Thoracic aorta (tissue), 2 donors: Measurements from ENCODE around the gene LRFN5. TPM values are rescaled to one million over a fixed set of nuclear protein-coding genes. Genes with fewer than 3 reads are reported as not detected.
"Not testable (repeated sequence)": the region's sequence is repeated elsewhere in the genome, so short reads cannot be mapped to it uniquely, and the experiment has no call there.

Experiments used
- ATAC-seq: fragments of 150-250 bp; one replicate; pipeline ENCODE4 v1.8.0; 2017; ENCODE audit warnings: low read depth; ENCODE audit not compliant: insufficient number of reproducible peaks, low FRiP score
- DNase-seq: peaks from one replicate; pipeline ENCODE4 v3.0.0-alpha.2; 2020; ENCODE audit warnings: low spot score
- H3K27ac ChIP-seq, 2 donors: fragments of 200-600 bp; sonication (generic); 1 replicate in 1 of 2; 2 replicates in 1 of 2; pipeline ENCODE4 v1.5.1; 2016; ENCODE audit warnings: mild to moderate bottlenecking in 2 of 2, moderate library complexity in 2 of 2
- H3K27me3 ChIP-seq: fragments of 200-600 bp; sonication (generic); replicated peaks from 2 replicates; pipeline ENCODE4 v1.6.0; 2016; ENCODE audit warnings: mild to moderate bottlenecking; ENCODE audit not compliant: insufficient read depth
- H3K36me3 ChIP-seq: fragments of 200-600 bp; sonication (generic); one replicate; pipeline ENCODE4 v1.5.1; 2016
- H3K4me1 ChIP-seq, 2 donors: fragments of 200-600 bp; sonication (generic); 1 replicate in 1 of 2; 2 replicates in 1 of 2; pipeline versions ENCODE4 v1.5.1 to v1.6.0; 2016; ENCODE audit warnings: low read depth in 2 of 2, mild to moderate bottlenecking in 1 of 2; ENCODE audit not compliant: control insufficient read depth in 1 of 2
- H3K4me3 ChIP-seq: fragments of 200-600 bp; sonication (generic); 2 replicates; pipeline ENCODE4 v1.5.1; 2016; ENCODE audit warnings: mild to moderate bottlenecking
- H3K9me3 ChIP-seq: fragments of 200-600 bp; sonication (generic); 2 replicates; pipeline ENCODE4 v1.5.1; 2016
- total RNA-seq, 2 donors: library from RNA; depleted of rRNA; stranded (reverse); fragments of >200 nt; gene quantifications; one replicate each; pipeline versions ENCODE4 v1.1.0 to v1.2.3, GENCODE V29; 2016
- TF ChIP-seq, protein P1 (sequence below): fragments of 200-600 bp; sonication (generic); IDR thresholded peaks from one replicate; pipeline ENCODE4 v1.5.1; 2019; ENCODE audit warnings: antibody characterized with exemption

LRFN5 gene
- total RNA-seq, 2 donors from 2014 or later = 0.41 to 4.7 TPM

DNA sequence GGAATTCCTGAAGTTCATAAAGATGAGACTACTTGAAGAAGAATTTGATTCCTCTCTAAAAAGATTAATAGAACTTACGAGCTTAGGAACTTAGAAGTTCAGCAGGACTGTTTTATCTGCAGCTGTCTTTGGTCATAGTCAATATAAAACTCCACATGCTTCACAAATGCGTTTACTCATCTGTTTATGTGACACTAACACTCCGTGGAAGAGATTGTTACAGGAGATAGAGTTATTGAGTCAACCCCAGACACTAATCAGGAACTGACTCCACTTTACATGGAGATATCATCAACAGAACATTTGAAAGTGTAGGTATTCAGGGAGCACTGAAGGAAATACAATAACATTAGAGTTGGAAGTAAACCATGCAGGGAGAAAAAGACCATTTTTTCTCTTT, 92.8 kb downstream of the LRFN5 start:
- H3K27me3 ChIP-seq = no peaks in the 10 kb centered on the region
- no peaks in the 10 kb centered on the region for H3K9me3 ChIP-seq
- DNase-seq (no peak), ATAC-seq (no peak)
- TF ChIP-seq, protein P1, sequence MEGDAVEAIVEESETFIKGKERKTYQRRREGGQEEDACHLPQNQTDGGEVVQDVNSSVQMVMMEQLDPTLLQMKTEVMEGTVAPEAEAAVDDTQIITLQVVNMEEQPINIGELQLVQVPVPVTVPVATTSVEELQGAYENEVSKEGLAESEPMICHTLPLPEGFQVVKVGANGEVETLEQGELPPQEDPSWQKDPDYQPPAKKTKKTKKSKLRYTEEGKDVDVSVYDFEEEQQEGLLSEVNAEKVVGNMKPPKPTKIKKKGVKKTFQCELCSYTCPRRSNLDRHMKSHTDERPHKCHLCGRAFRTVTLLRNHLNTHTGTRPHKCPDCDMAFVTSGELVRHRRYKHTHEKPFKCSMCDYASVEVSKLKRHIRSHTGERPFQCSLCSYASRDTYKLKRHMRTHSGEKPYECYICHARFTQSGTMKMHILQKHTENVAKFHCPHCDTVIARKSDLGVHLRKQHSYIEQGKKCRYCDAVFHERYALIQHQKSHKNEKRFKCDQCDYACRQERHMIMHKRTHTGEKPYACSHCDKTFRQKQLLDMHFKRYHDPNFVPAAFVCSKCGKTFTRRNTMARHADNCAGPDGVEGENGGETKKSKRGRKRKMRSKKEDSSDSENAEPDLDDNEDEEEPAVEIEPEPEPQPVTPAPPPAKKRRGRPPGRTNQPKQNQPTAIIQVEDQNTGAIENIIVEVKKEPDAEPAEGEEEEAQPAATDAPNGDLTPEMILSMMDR = no peak
- no peaks in the 10 kb centered on the region for H3K4me1 ChIP-seq
- no peak overlapping the region for H3K27ac ChIP-seq
- no peaks in the 10 kb centered on the region for H3K36me3 ChIP-seq
- H3K4me3 ChIP-seq = no peak overlapping the region

DNA sequence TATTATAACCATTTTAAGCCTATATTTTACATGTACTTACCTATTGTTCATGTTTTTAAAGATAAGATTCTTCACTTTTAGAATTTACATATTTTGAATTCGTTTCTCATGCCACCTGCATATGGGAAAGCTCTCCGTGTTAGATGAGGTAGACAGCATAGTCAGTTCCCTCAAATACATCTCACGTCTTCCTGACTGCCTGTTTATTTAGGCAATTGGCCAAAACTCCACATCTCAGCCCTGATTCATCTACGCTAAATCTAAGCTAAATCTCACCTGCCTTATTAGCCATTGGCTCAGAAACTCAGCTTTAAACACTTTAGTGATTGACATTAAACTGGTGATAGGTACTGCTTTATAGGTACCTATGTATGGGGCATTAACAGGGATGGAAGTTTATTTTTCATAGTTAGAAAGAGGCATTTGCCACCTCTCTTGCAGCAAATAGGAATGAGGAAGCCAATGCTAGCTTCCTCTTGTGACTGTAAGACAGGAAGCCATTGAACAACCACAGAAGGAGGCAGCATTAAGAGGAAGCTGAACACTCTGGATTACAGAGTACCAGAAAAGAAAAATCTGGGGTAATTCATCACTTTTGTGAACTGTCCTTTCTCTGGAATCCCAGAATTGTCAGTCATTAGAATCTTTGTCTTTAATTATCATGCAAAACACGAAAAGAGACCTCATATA, 111.9 kb downstream of the LRFN5 start:
- no peaks in the 10 kb centered on the region for H3K9me3 ChIP-seq
- no peaks in the 10 kb centered on the region for H3K27me3 ChIP-seq
- no peaks in the 10 kb centered on the region for H3K4me1 ChIP-seq
- H3K27ac ChIP-seq = no peak overlapping the region
- DNase-seq (no peak), ATAC-seq (no peak)
- TF ChIP-seq, protein P1 = no peak
- H3K36me3 ChIP-seq = no peaks in the 10 kb centered on the region
- H3K4me3 ChIP-seq = no peak overlapping the region

DNA sequence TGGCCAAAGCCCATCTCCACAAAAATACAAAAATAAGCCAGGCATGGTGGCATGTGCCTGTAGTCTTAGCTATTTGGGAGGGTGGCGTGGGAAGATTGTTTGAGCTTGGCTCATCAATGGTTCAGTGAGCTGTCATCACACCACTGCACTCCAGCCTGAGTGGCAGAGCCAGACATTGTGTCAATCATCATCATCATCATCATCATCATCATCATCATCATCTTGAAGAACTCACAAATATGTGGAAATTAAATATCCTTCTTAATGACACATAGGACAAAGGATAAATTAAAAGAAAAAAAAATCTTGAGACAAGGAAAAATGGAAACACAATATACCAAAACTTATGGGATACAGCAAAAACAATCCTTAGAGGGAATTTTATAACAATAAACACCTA, 132.5 kb downstream of the LRFN5 start:
- Histone ChIP-seq H3K4me3 (no peak overlapping the region), H3K27me3 (no peaks in the 10 kb centered on the region), H3K4me1 (no peaks in the 10 kb centered on the region), H3K9me3 (no peaks in the 10 kb centered on the region), H3K27ac (no peak overlapping the region), H3K36me3 (no peaks in the 10 kb centered on the region)
- ATAC-seq = no peak
- no peak for DNase-seq
- TF ChIP-seq, protein P1 = no peak

DNA sequence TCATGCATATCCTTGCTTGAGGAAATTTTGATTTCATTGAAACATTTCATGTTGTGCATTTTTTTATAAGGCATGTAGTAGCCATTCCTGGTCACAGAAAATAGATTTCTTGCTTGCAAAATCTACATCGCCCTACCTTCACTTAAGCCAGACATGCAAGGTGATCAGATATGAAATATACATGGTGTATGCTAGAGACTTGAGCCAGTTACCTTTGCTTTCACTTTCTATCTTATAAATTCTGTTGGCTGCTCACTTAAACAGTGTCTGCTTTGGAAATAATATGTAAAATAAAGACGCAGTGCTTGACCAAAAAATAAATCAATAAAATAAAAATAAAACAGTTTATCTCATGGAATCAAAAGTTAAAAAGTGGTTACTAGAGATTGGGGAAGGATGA, 136.5 kb downstream of the LRFN5 start:
- Histone ChIP-seq H3K27me3 (no peaks in the 10 kb centered on the region), H3K27ac (no peak overlapping the region), H3K4me1 (no peaks in the 10 kb centered on the region), H3K36me3 (no peaks in the 10 kb centered on the region), H3K9me3 (no peaks in the 10 kb centered on the region), H3K4me3 (no peak overlapping the region)
- TF ChIP-seq, protein P1 = no peak
- ATAC-seq = no peak
- no peak for DNase-seq

DNA sequence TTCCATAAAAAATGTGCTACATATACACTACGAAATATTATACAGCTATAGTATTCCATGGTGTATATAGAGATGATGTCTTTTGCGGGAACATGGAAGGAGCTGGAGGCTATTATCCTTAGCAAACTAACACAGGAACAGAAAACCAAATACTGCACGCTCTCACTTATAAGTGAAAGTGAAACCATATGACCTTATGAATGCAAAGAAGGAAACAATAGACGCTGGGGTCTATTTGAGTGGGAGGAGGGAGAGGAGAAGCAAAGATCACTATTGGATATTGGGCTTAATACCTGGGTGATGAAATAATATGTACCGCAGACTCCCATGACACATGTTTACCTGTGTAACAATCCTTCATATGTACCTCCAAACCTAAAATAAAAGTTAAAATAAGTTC, 142.8 kb downstream of the LRFN5 start:
- Histone ChIP-seq H3K27ac (no peak overlapping the region), H3K4me3 (peak overlapping the region; percentile 57), H3K9me3 (no peaks in the 10 kb centered on the region), H3K4me1 (no peaks in the 10 kb centered on the region), H3K36me3 (no peaks in the 10 kb centered on the region), H3K27me3 (no peaks in the 10 kb centered on the region)
- DNase-seq (no peak), ATAC-seq (no peak)
- TF ChIP-seq, protein P1 = no peak

DNA sequence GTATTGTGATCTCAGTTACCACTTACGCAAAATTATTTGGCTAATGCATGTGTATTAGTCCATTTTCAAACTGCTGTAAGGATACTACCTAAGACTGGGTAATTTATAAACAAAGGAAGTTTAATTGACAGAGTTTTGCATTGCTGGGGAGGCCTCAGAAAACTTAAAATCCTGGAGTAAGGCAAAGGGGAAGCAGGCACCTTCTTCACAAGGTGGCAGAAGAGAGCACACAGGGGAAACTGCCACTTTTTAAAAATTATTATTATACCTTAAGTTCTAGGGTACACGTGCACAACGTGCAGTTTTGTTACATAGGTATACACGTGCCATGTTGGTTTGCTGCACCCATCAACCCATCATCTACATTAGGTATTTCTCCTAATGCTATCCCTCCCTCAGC, 143.9 kb downstream of the LRFN5 start:
- not testable (repeated sequence) for H3K27ac ChIP-seq, H3K27me3 ChIP-seq, ATAC-seq, H3K4me1 ChIP-seq, H3K4me3 ChIP-seq, H3K9me3 ChIP-seq, H3K36me3 ChIP-seq, DNase-seq
